Lung (tissue), 12 donors: ENCODE results near the gene LINS1. TPM values are rescaled to one million over a fixed set of nuclear protein-coding genes. Genes with fewer than 3 reads are reported as not detected.
"Not testable (repeated sequence)": the region's sequence is repeated elsewhere in the genome, so short reads cannot be mapped to it uniquely, and the experiment has no call there.

Source experiments
- ATAC-seq: fragments of 200-7000 bp; cut with Tn5 transposase; one replicate; pipeline ENCODE4 v1.9.1; 2020; ENCODE audit warnings: moderate number of reproducible peaks; ENCODE audit not compliant: insufficient read depth, low FRiP score
- DNase-seq, 3 donors: peaks; one replicate each; pipeline ENCODE4 v3.0.0-alpha.2; 2013 to 2017
- H3K27ac ChIP-seq, 2 donors: one replicate each; pipeline ENCODE4 v1.5.1; 2013; ENCODE audit warnings: mild to moderate bottlenecking in 2 of 2, moderate library complexity in 2 of 2, control low read depth in 1 of 2, inconsistent platforms in 1 of 2, low read depth in 1 of 2, low read length in 1 of 2
- H3K27me3 ChIP-seq, 3 donors: one replicate each; pipeline ENCODE4 v1.5.1; 2013; ENCODE audit warnings: low read length in 2 of 3; ENCODE audit not compliant: control insufficient read depth in 3 of 3, insufficient read depth in 3 of 3
- H3K36me3 ChIP-seq, 4 donors: one replicate each; pipeline ENCODE4 v1.5.1; 2013; ENCODE audit warnings: low read length in 4 of 4, mild to moderate bottlenecking in 1 of 4, moderate library complexity in 1 of 4; ENCODE audit not compliant: control insufficient read depth in 4 of 4, insufficient read depth in 4 of 4
- H3K4me1 ChIP-seq, 5 donors: one replicate each; pipeline ENCODE4 v1.5.1; 2013; ENCODE audit warnings: low read length in 5 of 5, mild to moderate bottlenecking in 2 of 5, moderate library complexity in 1 of 5; ENCODE audit not compliant: control insufficient read depth in 5 of 5, insufficient read depth in 5 of 5
- H3K4me3 ChIP-seq: one replicate; pipeline ENCODE4 v1.5.1; 2013; ENCODE audit warnings: mild to moderate bottlenecking, control low read depth, moderate library complexity
- H3K9ac ChIP-seq, 2 donors: one replicate each; pipeline ENCODE4 v1.5.1; 2013; ENCODE audit warnings: low read length in 2 of 2, control low read depth in 1 of 2; ENCODE audit not compliant: insufficient read depth in 1 of 2
- H3K9me3 ChIP-seq, 4 donors: one replicate each; pipeline ENCODE4 v1.5.1; 2013; ENCODE audit warnings: low read length in 3 of 4, mild to moderate bottlenecking in 1 of 4, moderate library complexity in 1 of 4; ENCODE audit not compliant: control insufficient read depth in 4 of 4, insufficient read depth in 3 of 4
- CTCF ChIP-seq: IDR thresholded peaks from 2 replicates; pipeline ENCODE4 v1.5.1; 2012; ENCODE audit warnings: mild to moderate bottlenecking; ENCODE audit errors: control extremely low read depth, extremely low read depth
- WGBS, 2 donors: extraction: QIAGEN DNeasy Blood & Tissue Kit; methylation state at CpG; one replicate each; pipeline ENCODE4 v1.1.7; 2013; 5-methylcytosine and 5-hydroxymethylcytosine counted together
- polyA plus RNA-seq, 2 donors: library from polyadenylated mRNA; stranded (reverse); fragments of 200-250 nt; gene quantifications; one replicate each; pipeline ENCODE4 v1.2.1, GENCODE V29; 2013
- total RNA-seq, 2 donors: library from RNA; depleted of rRNA in 1 of 2; stranded (reverse); fragments of >200 nt in 1 of 2; gene quantifications; one replicate each; pipeline ENCODE4 v1.2.1, GENCODE V29; 2014 to 2021
- donor health status: control.
- donor health status: control.
- donor health status: Bipolar disorder and iron deficiency.
- donor health status: healthy.
- donor health status: DM: yes; HTN: yes; CAD: no.

Gene LINS1
- total and polyA plus RNA-seq, 4 donors, result 8.0 to 24.1 (median 11.9) TPM

GRCh38 chr15:100591835-100592234 lies 10.1 kb downstream of the LINS1 start:
- Histone ChIP-seq H3K9me3 (peaks cover 0 to 20% (median 4%) of the 10 kb centered on the region in 4 donors), H3K9ac (no peak overlapping the region), H3K27ac (no peak overlapping the region), H3K4me1 (peaks cover 0 to 7% (median 0%) of the 10 kb centered on the region in 5 donors), H3K36me3 (peaks cover 0 to 8% (median under 1%) of the 10 kb centered on the region in 4 donors), H3K4me3 (no peak overlapping the region), H3K27me3 (no peaks in the 10 kb centered on the region)
- ATAC-seq, result no peak
- TF ChIP-seq CTCF, result no peak
- no peak for DNase-seq
- 48 to 97% methylated on average over 2 of the region's 2 CpGs for WGBS, 2 donors

DNA sequence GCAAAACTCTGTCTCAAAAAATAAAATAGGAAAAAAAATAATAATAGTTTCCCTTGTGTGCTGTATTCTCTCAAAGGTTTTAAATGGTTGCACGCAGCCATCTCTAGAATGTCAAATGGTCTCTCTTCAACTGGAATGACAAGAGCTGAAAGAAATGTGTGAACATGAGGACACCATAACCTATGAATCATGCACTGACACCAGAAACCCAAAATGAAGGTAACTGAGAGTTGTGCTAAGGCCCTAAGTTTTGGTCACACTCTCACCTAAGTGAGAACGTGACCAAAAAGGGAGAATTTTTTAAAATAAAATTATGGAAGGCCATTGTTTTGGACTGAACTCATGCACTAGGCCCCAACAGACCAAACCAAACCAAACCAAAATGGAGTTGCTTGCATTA lies 10.8 kb downstream of the LINS1 start:
- peaks cover 0 to 20% (median 4%) of the 10 kb centered on the region in 4 donors for H3K9me3 ChIP-seq
- not testable (repeated sequence) for H3K36me3 ChIP-seq, H3K9ac ChIP-seq, H3K4me1 ChIP-seq, H3K27ac ChIP-seq, ATAC-seq, H3K27me3 ChIP-seq, DNase-seq, H3K4me3 ChIP-seq
- 97% methylated on average over 2 of the region's 2 CpGs for WGBS, 2 donors

DNA sequence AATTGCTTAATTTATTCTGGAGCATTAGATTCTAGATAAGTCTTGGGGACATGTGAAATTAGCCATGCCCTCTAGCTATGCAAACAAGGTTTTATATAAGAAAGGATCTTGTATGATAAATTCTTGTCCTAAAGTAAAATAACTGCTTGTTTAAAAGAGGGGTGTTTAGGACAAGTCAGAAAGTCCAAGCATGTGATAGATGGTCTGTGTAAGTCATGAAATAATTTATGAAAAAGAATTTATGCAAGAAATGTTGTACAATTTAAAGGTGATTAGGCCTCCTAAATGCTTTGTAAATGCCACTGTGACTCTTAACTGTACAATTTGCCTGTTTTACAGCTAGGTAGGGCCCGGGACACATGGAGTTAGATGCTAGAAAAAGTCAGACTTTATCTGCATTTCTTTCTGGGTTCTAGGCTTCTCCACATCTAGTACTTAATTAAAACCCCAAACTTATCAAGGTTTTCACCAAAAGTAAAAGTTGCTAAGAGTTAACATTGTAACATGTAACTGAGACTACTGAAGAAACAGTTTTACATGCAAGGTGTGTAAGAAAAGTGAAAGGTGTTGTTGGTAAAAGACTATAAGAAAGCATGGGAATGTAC lies 13.2 kb downstream of the LINS1 start:
- Histone ChIP-seq H3K4me3 (no peak overlapping the region), H3K36me3 (peaks cover 0 to 8% (median 2%) of the 10 kb centered on the region in 4 donors), H3K9ac (no peak overlapping the region), H3K27me3 (no peaks in the 10 kb centered on the region), H3K9me3 (peaks cover 0 to 20% (median 4%) of the 10 kb centered on the region in 4 donors), H3K27ac (no peak overlapping the region), H3K4me1 (no peaks in the 10 kb centered on the region)
- DNase-seq (peak in 2 of 3 donors; percentile 31 to 38), ATAC-seq (no peak)
- WGBS, 2 donors, result 43 to 96% methylated on average over 1 of the region's 1 CpG
- no peak for TF ChIP-seq CTCF

- Histone ChIP-seq H3K27me3 (no peaks in the 10 kb centered on the region), H3K9me3 (no peaks in the 10 kb centered on the region), H3K36me3 (peaks cover 0 to 3% (median 1%) of the 10 kb centered on the region in 4 donors), H3K4me1 (peaks cover 0 to 6% (median 0%) of the 10 kb centered on the region in 5 donors), H3K4me3 (no peak overlapping the region), H3K9ac (no peak overlapping the region), H3K27ac (no peak overlapping the region)
- ATAC-seq, result no peak
- no peak for DNase-seq
- no peak for TF ChIP-seq CTCF
- WGBS, 2 donors, result 93 to 96% methylated on average over 4 of the region's 4 CpGs
These were observed 21.6 kb downstream of the LINS1 start for GRCh38 chr15:100580414-100580813.
